Epithelial cell of umbilical artery (primary cell): ENCODE data around the gene PSMD8. TPM values are rescaled to one million over a fixed set of nuclear protein-coding genes. Genes with fewer than 3 reads are reported as not detected.

Experiments
- total RNA-seq: library from RNA; depleted of rRNA; stranded (reverse); fragments of >200 nt; gene quantifications from 2 replicates; pipeline ENCODE4 v1.2.3, GENCODE V29; 2014

PSMD8 gene
- total RNA-seq: 351 and 475 TPM in 2 replicates

GRCh38 chr19:38374332-38375097 is at the start of gene PSMD8:
TSS of gene PSMD8 (plus strand) at chr19:38374571. CDS start at chr19:38374602, 31 bp downstream.

DNA sequence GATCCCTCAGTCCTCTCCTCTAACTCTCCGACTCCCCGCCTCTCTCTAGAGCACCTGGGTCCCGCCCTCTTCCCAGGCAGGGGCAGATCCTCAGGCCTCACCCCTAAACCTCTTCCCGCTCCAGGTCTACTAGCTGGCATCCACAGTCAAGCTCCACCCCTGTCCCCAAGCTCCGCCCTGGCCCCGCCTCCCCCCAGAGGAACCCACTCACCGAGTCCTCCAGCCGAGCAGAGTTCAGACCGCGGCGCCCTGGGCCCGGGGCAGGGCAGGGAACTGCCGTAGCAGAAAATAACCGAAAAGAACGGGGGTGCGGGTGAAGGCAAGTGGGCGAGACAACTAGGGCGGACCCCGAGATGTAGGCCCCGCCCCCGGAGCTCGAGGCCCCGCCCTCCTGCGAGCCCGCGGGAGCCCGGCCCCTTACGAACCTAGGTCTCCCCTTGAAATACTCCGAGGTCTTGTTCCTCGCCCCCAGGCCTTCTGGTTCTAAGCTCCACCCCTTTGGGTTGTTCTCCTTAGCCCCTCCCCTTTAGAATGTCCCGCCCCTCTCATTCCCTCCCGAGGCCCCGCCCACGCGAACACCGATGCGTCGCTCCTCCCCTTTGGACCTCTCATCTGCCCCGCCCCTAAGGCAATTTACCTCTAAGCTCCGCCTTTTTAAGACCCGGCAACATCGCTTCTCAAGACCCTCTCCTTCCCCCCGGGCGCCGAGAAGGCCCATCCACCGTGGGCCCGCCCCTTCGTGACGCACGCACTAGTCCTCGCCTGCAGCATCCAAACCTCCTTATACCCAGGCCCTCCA is 13.4 kb downstream of the PSMD8 start, which contains the start of gene GGN:
GGN (minus strand) TSS at position 485 of the 799 bp plus-strand sequence. CDS start 773 bp downstream, outside the sequence.

DNA sequence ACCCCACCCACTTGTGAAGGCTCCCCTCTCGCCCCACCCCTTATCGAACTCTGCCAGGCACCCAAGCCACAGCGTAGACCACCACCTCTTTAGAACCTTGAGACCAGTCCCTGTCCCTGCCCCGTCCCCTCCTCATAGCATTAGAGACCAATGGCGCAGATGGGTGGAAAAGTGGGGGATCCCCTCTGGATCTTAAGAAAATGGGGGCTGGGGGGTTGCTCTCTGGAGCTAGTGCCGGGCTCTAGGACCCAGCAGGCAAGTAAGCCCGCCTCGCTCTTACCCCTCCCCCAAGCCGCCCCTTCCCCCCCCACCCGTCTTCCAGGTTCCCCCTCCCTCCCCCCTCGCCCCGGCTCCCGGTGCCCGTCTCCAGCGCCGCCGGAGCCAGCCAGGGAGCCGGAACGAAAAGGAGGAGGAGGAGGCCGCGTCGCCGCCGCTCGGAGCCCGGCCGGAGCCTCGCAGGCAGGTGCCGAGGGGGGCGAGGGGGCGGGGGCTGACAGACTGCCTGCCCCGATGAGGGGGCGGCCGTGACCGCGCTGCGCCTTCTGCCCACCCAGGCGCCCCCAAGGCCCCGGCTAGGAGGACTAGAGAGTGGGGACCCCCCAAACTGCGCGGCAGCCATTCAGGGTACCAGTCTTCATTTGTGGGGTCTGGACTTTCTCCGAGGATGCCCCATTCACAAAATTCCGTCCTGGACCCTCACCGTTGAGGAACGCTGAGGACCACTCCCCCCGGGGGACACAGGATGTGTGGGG is 14.2 kb downstream of the PSMD8 start, which contains the start of gene SPRED3:
SPRED3 (plus strand) TSS at position 349 of the 752 bp plus-strand sequence. CDS start 1,606 bp downstream, outside the sequence.

GRCh38 chr19:38402967-38403674 is 28.8 kb downstream of the PSMD8 start, which contains the start of gene FAM98C:
TSS of gene FAM98C (plus strand) at chr19:38403093. CDS start at chr19:38403154, 61 bp downstream.

DNA sequence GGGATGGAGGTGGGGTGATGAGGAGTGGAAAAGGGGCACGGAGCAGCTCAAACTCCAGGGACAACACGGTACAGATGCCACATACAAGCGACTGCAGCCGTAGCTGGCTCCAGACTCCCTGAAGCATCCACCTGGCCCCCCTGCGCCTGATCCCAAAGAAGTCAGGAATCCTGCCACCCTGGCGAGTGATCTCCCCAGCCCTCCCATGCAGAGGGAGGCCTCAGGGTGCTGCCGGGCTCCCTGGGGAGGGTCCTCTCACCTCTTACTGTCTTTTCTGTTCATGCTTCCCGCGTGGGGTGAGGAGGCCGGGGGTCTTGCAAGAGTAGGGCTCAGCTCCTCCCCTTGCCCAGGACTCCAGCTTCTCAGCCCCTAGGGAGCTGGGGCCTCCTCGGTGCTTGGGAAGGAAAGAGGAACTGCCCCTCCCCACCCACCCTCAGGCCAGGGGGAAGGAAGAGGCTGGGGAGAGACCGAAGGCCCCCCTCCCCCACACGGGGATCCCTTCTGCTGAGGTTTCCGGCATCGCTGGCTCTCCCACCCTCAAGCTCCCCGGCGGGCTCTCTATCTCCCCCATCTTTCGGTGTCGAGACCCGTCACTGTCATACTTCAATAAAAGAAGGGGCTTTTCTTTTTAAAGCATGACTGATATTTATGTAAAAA is 51.6 kb downstream of the PSMD8 start, which contains the start of gene RASGRP4:
RASGRP4 (minus strand) TSS at position 410 of the 657 bp plus-strand sequence; CDS start at position 282, 128 bp downstream.

GRCh38 chr19:38433268-38433733 is 58.9 kb downstream of the PSMD8 start, which contains the start of gene RYR1:
TSS of gene RYR1 (plus strand) at chr19:38433691. CDS start at chr19:38433830, 139 bp downstream.

Other genes starting within 250 kb of the PSMD8 start
- 1.2 and 1.6 TPM in 2 replicates for gene DPF1, start 150.3 kb upstream of the PSMD8 start, total RNA-seq
- gene PPP1R14A, start 118.2 kb upstream of the PSMD8 start, total RNA-seq: 0.65 TPM in 1 of 2 replicates, not detected in the other
- gene SPINT2, start 110.0 kb upstream of the PSMD8 start, total RNA-seq: 0.76 and 1.3 TPM in 2 replicates
- 6.7 and 7.5 TPM in 2 replicates for gene C19orf33, start 70.3 kb upstream of the PSMD8 start, total RNA-seq
- gene YIF1B, start 58.6 kb upstream of the PSMD8 start, total RNA-seq: 81.2 and 91.3 TPM in 2 replicates
- gene KCNK6, start 54.7 kb upstream of the PSMD8 start, total RNA-seq: 1.8 and 2.9 TPM in 2 replicates
- gene CATSPERG, start 38.7 kb upstream of the PSMD8 start, total RNA-seq: under 0.01 and 2.9 TPM in 2 replicates
- gene GGN, start 13.5 kb downstream of the PSMD8 start, total RNA-seq: 0.30 and 0.32 TPM in 2 replicates
- gene SPRED3, start 14.1 kb downstream of the PSMD8 start, total RNA-seq: 1.4 and 2.6 TPM in 2 replicates
- 7.8 and 11.4 TPM in 2 replicates for gene FAM98C, start 28.5 kb downstream of the PSMD8 start, total RNA-seq
- gene RASGRP4, start 51.6 kb downstream of the PSMD8 start, total RNA-seq: not detected in 2 replicates
- gene RYR1, start 59.1 kb downstream of the PSMD8 start, total RNA-seq: under 0.01 and 0.61 TPM in 2 replicates
- 0.15 TPM in 1 of 2 replicates, not detected in the other for gene MAP4K1, start 243.4 kb downstream of the PSMD8 start, total RNA-seq
- gene EIF3K, start 244.6 kb downstream of the PSMD8 start, total RNA-seq: 277 and 466 TPM in 2 replicates